ENCODE results near the gene CPNE4.

DNA sequence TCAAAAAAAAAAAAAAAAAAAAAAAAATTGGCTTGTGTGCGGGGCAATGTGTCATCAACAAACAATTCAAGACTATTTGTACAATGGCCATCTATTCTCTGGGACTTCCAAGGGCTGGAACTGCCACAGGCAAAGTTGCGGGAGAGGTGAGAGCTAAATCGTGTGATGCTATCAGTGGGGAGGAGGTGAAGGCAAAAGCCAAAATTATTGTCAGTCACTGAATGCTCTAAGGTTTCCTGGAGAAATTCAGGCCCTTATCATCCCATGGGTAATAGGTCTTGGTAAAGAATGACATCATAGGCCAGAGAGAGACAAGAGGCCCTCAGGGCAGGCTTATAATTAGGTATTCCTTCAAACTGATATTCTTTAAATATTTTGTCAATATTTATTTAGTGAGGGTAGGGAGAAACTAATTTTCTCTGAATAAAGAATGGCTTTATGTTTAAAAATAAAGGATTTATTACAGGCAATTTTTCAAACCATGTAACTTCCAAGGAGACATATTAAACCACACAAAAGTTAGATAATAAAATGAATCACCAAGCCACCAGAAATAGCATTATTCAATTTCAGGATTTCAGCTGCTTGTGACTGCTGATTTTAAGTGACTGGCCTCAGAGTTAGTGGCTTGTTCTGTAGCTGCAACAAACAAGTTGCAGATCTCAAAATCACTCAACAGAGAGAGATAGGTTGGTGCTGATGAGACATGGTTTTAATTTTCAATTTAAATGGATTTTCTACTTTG lies 305.7 kb downstream of the CPNE4 start:
- no peak for TF ChIP-seq EZH2 (IDR thresholded peaks at IDR 0.05)
- no peak for TF ChIP-seq POLR2AphosphoS5 (IDR thresholded peaks at IDR 0.05; ENCODE audit: borderline replicate concordance, low read depth, low read length)

Measured in SK-N-MC (cell line).